DOHH2 (cell line): ENCODE data around the gene GLS.

ENCODE experiments used
- CTCF ChIP-seq: fragments of 200-600 bp; sonication (generic); IDR thresholded peaks from one replicate; pipeline ENCODE4 v1.5.1; 2014; ENCODE audit warnings: antibody characterized with exemption, mild to moderate bottlenecking, low read depth, low read length; ENCODE audit not compliant: poor library complexity, severe bottlenecking
- EZH2phosphoT487 ChIP-seq: fragments of 200-600 bp; sonication (generic); IDR thresholded peaks from 2 replicates; pipeline ENCODE4 v1.6.1; 2017; ENCODE audit warnings: borderline replicate concordance, mild to moderate bottlenecking, antibody characterized with exemption, low read length, moderate library complexity, mixed read lengths

- TF ChIP-seq CTCF (no peak), EZH2phosphoT487 (no peak)
Measured at GRCh38 chr2:190840569-190841172, 40.0 kb upstream of the GLS start.
